Measurements from ENCODE around the gene SPPL2A. TPM values are rescaled to one million over a fixed set of nuclear protein-coding genes. Genes with fewer than 3 reads are reported as not detected.

SPPL2A gene
- total and polyA plus RNA-seq, 10 donors, result 18.0 to 425 (median 113) TPM

- Histone ChIP-seq H3K9me3 (no peaks in the 10 kb centered on the region), H3K4me1 (no peaks in the 10 kb centered on the region), H3K27me3 (replicated peaks in 1 of 7) (no peaks in the 10 kb centered on the region), H3K27ac (no peak overlapping the region), H3K36me3 (no peaks in the 10 kb centered on the region), H3K4me3 (no peak overlapping the region)
- no peak for DNase-seq
- intact Hi-C loops (cut with DNase I; ENCODE audit: low total_unique reads), result no loop called here
- WGBS, 5 donors, result 52 to 74% (median 63%) methylated on average over 2 of the region's 2 CpGs
- TF ChIP-seq POLR2AphosphoS5 (IDR thresholded peaks at IDR 0.05) (no peak), CTCF (IDR thresholded peaks at IDR 0.05 in 8 of 11, conservative IDR thresholded peaks at IDR 0.05 in 3 of 11) (no peak), POLR2A (IDR thresholded peaks at IDR 0.05) (no peak)
These were observed 8.9 kb upstream of the SPPL2A start for GRCh38 chr15:50774450-50774849.

GRCh38 chr15:50773389-50773788 is 7.9 kb upstream of the SPPL2A start:
- no peak overlapping the region for H3K4me3 ChIP-seq
- TF ChIP-seq CTCF (IDR thresholded peaks at IDR 0.05 in 8 of 11, conservative IDR thresholded peaks at IDR 0.05 in 3 of 11), result no peak
- no peaks in the 10 kb centered on the region for H3K27me3 ChIP-seq (replicated peaks in 1 of 7)
- H3K36me3 ChIP-seq, result no peaks in the 10 kb centered on the region
- H3K27ac ChIP-seq, result no peak overlapping the region
- 85 to 95% (median 93%) methylated on average over 3 of the region's 3 CpGs for WGBS, 5 donors
- H3K4me1 ChIP-seq, result no peaks in the 10 kb centered on the region
- no peaks in the 10 kb centered on the region for H3K9me3 ChIP-seq
- intact Hi-C loops (cut with DNase I; ENCODE audit: low total_unique reads), result no loop called here
- no peak for DNase-seq

- H3K4me3 ChIP-seq, result no peak overlapping the region
- H3K36me3 ChIP-seq, result no peaks in the 10 kb centered on the region
- H3K27ac ChIP-seq, result peak overlapping the region in 2 of 8 donors; percentile 11 to 30
- 68 to 80% (median 77%) methylated on average over 2 of the region's 2 CpGs for whole genome bisulfite sequencing, 5 donors
- peaks cover 11 to 39% (median 27%) of the 10 kb centered on the region in 6 donors for H3K4me1 ChIP-seq
- H3K27me3 ChIP-seq (replicated peaks in 1 of 7), result no peaks in the 10 kb centered on the region
- intact Hi-C loops (cut with DNase I; ENCODE audit: low total_unique reads), result loop anchor here (10.0 kb wide), 1 partner anchor 107 kb away; no protein-coding TSS in a partner anchor
- TF ChIP-seq POLR2A (IDR thresholded peaks at IDR 0.05) (no peak), CTCF (IDR thresholded peaks at IDR 0.05 in 8 of 11, conservative IDR thresholded peaks at IDR 0.05 in 3 of 11) (no peak), POLR2AphosphoS5 (IDR thresholded peaks at IDR 0.05) (no peak)
- DNase-seq, result no peak
- H3K9me3 ChIP-seq, result no peaks in the 10 kb centered on the region
These were observed 1.9 kb upstream of the SPPL2A start for GRCh38 chr15:50767332-50767861.

GRCh38 chr15:50764461-50765194 is 878 bp downstream of the SPPL2A start:
- DNase-seq, result no peak
- intact Hi-C loops (cut with DNase I; ENCODE audit: low total_unique reads), result loop anchor here (10.0 kb wide), 1 partner anchor 110 kb away; no protein-coding TSS in a partner anchor
- Histone ChIP-seq H3K9me3 (no peaks in the 10 kb centered on the region), H3K27me3 (replicated peaks in 1 of 7) (no peaks in the 10 kb centered on the region), H3K4me1 (peaks cover 11 to 67% (median 42%) of the 10 kb centered on the region in 6 donors), H3K36me3 (no peaks in the 10 kb centered on the region), H3K4me3 (peak overlapping the region; percentile 58 to 95 (median 84)), H3K27ac (peak overlapping the region; percentile 96 to 99 (median 98))
- TF ChIP-seq POLR2A (IDR thresholded peaks at IDR 0.05) (no peak), POLR2AphosphoS5 (IDR thresholded peaks at IDR 0.05) (no peak), CTCF (IDR thresholded peaks at IDR 0.05 in 8 of 11, conservative IDR thresholded peaks at IDR 0.05 in 3 of 11) (no peak)
- 0 to 1% (median 1%) methylated on average over 15 of the region's 15 CpGs for WGBS, 5 donors

Measured in spleen (tissue), 11 donors.